Osteocyte (in vitro differentiated cells): ENCODE data around the gene EP300. TPM values are rescaled to one million over a fixed set of nuclear protein-coding genes. Genes with fewer than 3 reads are reported as not detected.
"Not testable (repeated sequence)": the region's sequence is repeated elsewhere in the genome, so short reads cannot be mapped to it uniquely, and the experiment has no call there.

Experiments used
- DNase-seq: peaks from one replicate; pipeline ENCODE4 v3.0.0; 2021; ENCODE audit warnings: mixed read lengths; ENCODE audit not compliant: unreplicated experiment; ENCODE audit errors: extremely low spot score
- H3K27ac Mint-ChIP-seq: one replicate; pipeline ENCODE4 v1.8.0; 2021; ENCODE audit warnings: mild to moderate bottlenecking, mixed read lengths; ENCODE audit not compliant: unreplicated experiment
- H3K27me3 Mint-ChIP-seq: one replicate; pipeline ENCODE4 v1.8.0; 2021; ENCODE audit warnings: mixed read lengths; ENCODE audit not compliant: unreplicated experiment
- H3K36me3 Mint-ChIP-seq: one replicate; pipeline ENCODE4 v1.8.0; 2021; ENCODE audit warnings: mixed read lengths; ENCODE audit not compliant: unreplicated experiment
- H3K4me1 Mint-ChIP-seq: one replicate; pipeline ENCODE4 v1.8.0; 2021; ENCODE audit warnings: mixed read lengths; ENCODE audit not compliant: unreplicated experiment
- H3K4me3 Mint-ChIP-seq: one replicate; pipeline ENCODE4 v1.8.0; 2021; ENCODE audit warnings: mild to moderate bottlenecking, moderate library complexity, mixed read lengths; ENCODE audit not compliant: unreplicated experiment
- H3K9me3 Mint-ChIP-seq: one replicate; pipeline ENCODE4 v1.8.0; 2021; ENCODE audit warnings: mixed read lengths; ENCODE audit not compliant: unreplicated experiment
- CTCF ChIP-seq: fragments of 200-600 bp; sonication (generic); IDR thresholded peaks from 2 replicates; pipeline ENCODE4 v1.5.0; 2021; ENCODE audit warnings: antibody characterized with exemption, mild to moderate bottlenecking, moderate library complexity
- total RNA-seq: library from RNA; stranded (reverse); gene quantifications from 2 replicates; pipeline ENCODE4 v1.2.1, GENCODE V29; 2021

The EP300 gene
- total RNA-seq, 1 donor from 2014 or later, result 83.4 TPM

- Mint-ChIP-seq H3K4me1 (peaks cover 9% of the 10 kb centered on the region), H3K4me3 (no peak overlapping the region), H3K27ac (no peak overlapping the region), H3K36me3 (peaks cover 57% of the 10 kb centered on the region), H3K27me3 (no peaks in the 10 kb centered on the region), H3K9me3 (no peaks in the 10 kb centered on the region)
- peak; percentile 81 for DNase-seq
- TF ChIP-seq CTCF, result no peak
These were observed 84.7 kb downstream of the EP300 start for GRCh38 chr22:41177040-41177621.

- Mint-ChIP-seq H3K36me3 (peaks cover 51% of the 10 kb centered on the region), H3K27ac (no peak overlapping the region), H3K4me1 (peaks cover 10% of the 10 kb centered on the region), H3K4me3 (no peak overlapping the region), H3K9me3 (no peaks in the 10 kb centered on the region), H3K27me3 (no peaks in the 10 kb centered on the region)
- no peak for TF ChIP-seq CTCF
- peak; percentile 75 for DNase-seq
These were observed 85.4 kb downstream of the EP300 start for GRCh38 chr22:41177622-41178424.

- Mint-ChIP-seq H3K36me3 (peaks cover 44% of the 10 kb centered on the region), H3K9me3 (no peaks in the 10 kb centered on the region)
These were observed 86.1 kb downstream of the EP300 start for GRCh38 chr22:41178425-41178975.

GRCh38 chr22:41180362-41180761 is 88.0 kb downstream of the EP300 start:
- not testable (repeated sequence) for H3K9me3 Mint-ChIP-seq, H3K27ac Mint-ChIP-seq, H3K4me3 Mint-ChIP-seq, H3K27me3 Mint-ChIP-seq
- Mint-ChIP-seq H3K4me1 (peaks cover 12% of the 10 kb centered on the region), H3K36me3 (peaks cover 34% of the 10 kb centered on the region)
- peak; percentile 38 for DNase-seq

More at GRCh38 chr22:41178425-41178975, 86.1 kb downstream of the EP300 start:
- no peak overlapping the region for H3K4me3 Mint-ChIP-seq
- TF ChIP-seq CTCF, result no peak
- peak; percentile 78 for DNase-seq
- H3K4me1 Mint-ChIP-seq, result peaks cover 12% of the 10 kb centered on the region
- H3K27me3 Mint-ChIP-seq, result no peaks in the 10 kb centered on the region
- H3K27ac Mint-ChIP-seq, result no peak overlapping the region

- TF ChIP-seq CTCF, result no peak
- peak; percentile 13 for DNase-seq
- no peaks in the 10 kb centered on the region for H3K27me3 Mint-ChIP-seq
- H3K4me3 Mint-ChIP-seq, result no peak overlapping the region
- H3K27ac Mint-ChIP-seq, result no peak overlapping the region
- peaks cover 31% of the 10 kb centered on the region for H3K36me3 Mint-ChIP-seq
- peaks cover 12% of the 10 kb centered on the region for H3K4me1 Mint-ChIP-seq
- H3K9me3 Mint-ChIP-seq, result no peaks in the 10 kb centered on the region
These were observed 88.5 kb downstream of the EP300 start for GRCh38 chr22:41180926-41181325.
